ENCODE data around the gene DPP7. TPM values are rescaled to one million over a fixed set of nuclear protein-coding genes. Genes with fewer than 3 reads are reported as not detected.
A peak's percentile ranks its signal among the peaks of the same experiment; 100 is the strongest.

The DPP7 gene
- total RNA-seq (112 TPM), polyA plus RNA-seq (476 TPM)
- long read RNA-seq, donor 1 = 0 reads
- long read RNA-seq, donor 2 = 0 reads
- long read RNA-seq, donor 3, transcript DPP7-201 (13 exons, 1,590 nt) = major isoform, 15 of 24 reads
- long read RNA-seq, donor 3, partial matches to known transcripts = 0 of 24 reads
- long read RNA-seq, donor 3, other reads (novel, unspliced or antisense) = 7 of 24 reads
- long read RNA-seq, donor 4, transcript DPP7-201 (13 exons, 1,590 nt) = major isoform, 6 of 7 reads
- long read RNA-seq, donor 4, partial matches to known transcripts = 0 of 7 reads
- long read RNA-seq, donor 4, other reads (novel, unspliced or antisense) = 0 of 7 reads
- long read RNA-seq, donor 5, transcript DPP7-201 (13 exons, 1,590 nt) = major isoform, 16 of 22 reads
- long read RNA-seq, donor 5, partial matches to known transcripts = 0 of 22 reads
- long read RNA-seq, donor 5, other reads (novel, unspliced or antisense) = 0 of 22 reads
- long read RNA-seq, donor 6, transcript DPP7-201 (13 exons, 1,590 nt) = major isoform, 10 of 11 reads
- long read RNA-seq, donor 6, partial matches to known transcripts = 0 of 11 reads
- long read RNA-seq, donor 6, other reads (novel, unspliced or antisense) = 0 of 11 reads
- long read RNA-seq, donor 7, transcript DPP7-201 (13 exons, 1,590 nt) = major isoform, 6 of 12 reads
- long read RNA-seq, donor 7, partial matches to known transcripts = 5 of 12 reads
- long read RNA-seq, donor 7, other reads (novel, unspliced or antisense) = 0 of 12 reads
- long read RNA-seq, donor 8, partial matches to known transcripts = 0 of 5 reads
- long read RNA-seq, donor 8, other reads (novel, unspliced or antisense) = 0 of 5 reads
- long read RNA-seq, donor 9, transcript DPP7-201 (13 exons, 1,590 nt) = major isoform, 8 of 9 reads
- long read RNA-seq, donor 9, partial matches to known transcripts = 0 of 9 reads
- long read RNA-seq, donor 9, other reads (novel, unspliced or antisense) = 0 of 9 reads
- long read RNA-seq, donor 10, transcript DPP7-201 (13 exons, 1,590 nt) = major isoform, 6 of 8 reads
- long read RNA-seq, donor 10, partial matches to known transcripts = 0 of 8 reads
- long read RNA-seq, donor 10, other reads (novel, unspliced or antisense) = 0 of 8 reads

GRCh38 chr9:137114613-137115393, at the start of gene DPP7:
DPP7 (minus strand) TSS chr9:137114733; CDS start chr9:137114713, 20 bp downstream.
- peak within 1 kb of the TSS in 1 of 2 donors; percentile 42 for H3K27ac ChIP-seq (ENCODE audit: low read depth in 1 of 2, low read length in 1 of 2)
- peaks cover 2 to 33% of the 10 kb centered on the region in 2 donors for H3K27me3 ChIP-seq (ENCODE audit: control insufficient read depth in 2 of 2, insufficient read depth in 1 of 2, low read length in 1 of 2)
- no peaks in the 10 kb centered on the region for H3K9me3 ChIP-seq (ENCODE audit: control insufficient read depth in 2 of 2, insufficient read depth in 1 of 2, low read length in 1 of 2)
- peaks cover 3 to 11% of the 10 kb centered on the region in 2 donors for H3K4me1 ChIP-seq (ENCODE audit: control insufficient read depth in 2 of 2, insufficient read depth in 2 of 2, low read length in 2 of 2)
- 6% methylated on average over 70 of the region's 70 CpGs for WGBS
- H3K4me3 ChIP-seq (ENCODE audit: low read length in 2 of 2) = peak within 1 kb of the TSS; percentile 40 to 88
- peaks cover 9 to 31% of the 10 kb centered on the region in 2 donors for H3K36me3 ChIP-seq (ENCODE audit: control insufficient read depth in 2 of 2, insufficient read depth in 2 of 2, low read length in 1 of 2)
- DNase-seq (ENCODE audit: low read depth in 6 of 9, low spot score in 9 of 9) = peak in 6 of 9 donors; percentile 55 to 86 (median 76)

- no peak for DNase-seq (ENCODE audit: low read depth in 6 of 9, low spot score in 9 of 9)
- Histone ChIP-seq H3K27ac (ENCODE audit: low read depth in 1 of 2, low read length in 1 of 2) (no peak overlapping the region), H3K27me3 (ENCODE audit: control insufficient read depth in 2 of 2, insufficient read depth in 1 of 2, low read length in 1 of 2) (peaks cover 65 to 99% of the 10 kb centered on the region in 2 donors), H3K9me3 (ENCODE audit: control insufficient read depth in 2 of 2, insufficient read depth in 1 of 2, low read length in 1 of 2) (no peaks in the 10 kb centered on the region), H3K4me1 (ENCODE audit: control insufficient read depth in 2 of 2, insufficient read depth in 2 of 2, low read length in 2 of 2) (peaks cover 5 to 12% of the 10 kb centered on the region in 2 donors), H3K4me3 (ENCODE audit: low read length in 2 of 2) (no peak overlapping the region), H3K36me3 (ENCODE audit: control insufficient read depth in 2 of 2, insufficient read depth in 2 of 2, low read length in 1 of 2) (no peaks in the 10 kb centered on the region)
- 94% methylated on average over 22 of the region's 22 CpGs for WGBS
Observed at GRCh38 chr9:137163805-137164204, 49.3 kb upstream of the DPP7 start.

DNA sequence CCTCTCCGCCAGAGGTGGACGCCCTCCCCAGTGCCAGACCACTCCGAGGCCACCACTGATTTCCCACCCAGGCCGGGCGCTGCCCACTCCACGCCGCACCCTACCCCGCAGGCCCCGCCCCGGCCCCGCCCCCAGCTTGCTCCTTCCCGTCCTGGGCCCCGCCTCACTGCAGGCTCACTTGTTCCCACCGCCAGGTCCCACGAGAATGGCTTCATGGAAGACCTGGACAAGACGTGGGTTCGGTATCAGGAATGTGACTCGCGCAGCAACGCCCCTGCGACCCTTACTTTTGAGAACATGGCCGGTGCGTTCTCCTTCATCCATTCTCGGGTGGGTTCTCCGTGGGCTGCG, 48.8 kb upstream of the DPP7 start:
- no peaks in the 10 kb centered on the region for H3K9me3 ChIP-seq (ENCODE audit: control insufficient read depth in 2 of 2, insufficient read depth in 1 of 2, low read length in 1 of 2)
- H3K27me3 ChIP-seq (ENCODE audit: control insufficient read depth in 2 of 2, insufficient read depth in 1 of 2, low read length in 1 of 2) = peaks cover 60 to 99% of the 10 kb centered on the region in 2 donors
- 76% methylated on average over 26 of the region's 26 CpGs for WGBS
- peaks cover 2 to 12% of the 10 kb centered on the region in 2 donors for H3K4me1 ChIP-seq (ENCODE audit: control insufficient read depth in 2 of 2, insufficient read depth in 2 of 2, low read length in 2 of 2)
- no peak overlapping the region for H3K27ac ChIP-seq (ENCODE audit: low read depth in 1 of 2, low read length in 1 of 2)
- H3K4me3 ChIP-seq (ENCODE audit: low read length in 2 of 2) = no peak overlapping the region
- H3K36me3 ChIP-seq (ENCODE audit: control insufficient read depth in 2 of 2, insufficient read depth in 2 of 2, low read length in 1 of 2) = no peaks in the 10 kb centered on the region
- no peak for DNase-seq (ENCODE audit: low read depth in 6 of 9, low spot score in 9 of 9)

DNA sequence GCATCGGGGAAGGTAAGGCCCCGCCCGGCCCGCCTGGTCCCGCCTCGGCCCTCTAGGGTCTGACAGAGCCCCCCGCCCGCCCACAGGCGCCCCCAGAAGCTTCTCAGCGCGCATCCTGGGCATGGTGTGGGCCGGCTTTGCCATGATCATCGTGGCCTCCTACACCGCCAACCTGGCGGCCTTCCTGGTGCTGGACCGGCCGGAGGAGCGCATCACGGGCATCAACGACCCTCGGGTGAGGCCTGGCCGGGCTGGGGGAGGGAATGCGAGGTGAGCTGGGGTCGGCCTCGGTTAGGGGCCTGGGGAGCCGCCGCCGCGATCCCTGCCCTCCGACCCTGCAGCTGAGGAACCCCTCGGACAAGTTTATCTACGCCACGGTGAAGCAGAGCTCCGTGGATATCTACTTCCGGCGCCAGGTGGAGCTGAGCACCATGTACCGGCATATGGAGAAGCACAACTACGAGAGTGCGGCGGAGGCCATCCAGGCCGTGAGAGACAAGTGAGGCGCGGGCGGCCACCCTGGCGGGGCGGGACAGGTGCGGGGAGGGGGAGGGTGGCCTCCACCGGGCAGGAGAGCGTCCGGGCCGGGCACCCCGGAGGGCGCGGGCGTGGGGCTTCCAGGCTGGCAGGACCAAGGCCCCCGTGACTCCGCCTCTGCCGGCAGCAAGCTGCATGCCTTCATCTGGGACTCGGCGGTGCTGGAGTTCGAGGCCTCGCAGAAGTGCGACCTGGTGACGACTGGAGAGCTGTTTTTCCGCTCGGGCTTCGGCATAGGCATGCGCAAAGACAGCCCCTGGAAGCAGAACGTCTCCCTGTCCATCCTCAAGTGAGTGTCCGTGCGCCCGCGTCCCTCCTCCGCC, 48.2 kb upstream of the DPP7 start:
- no peaks in the 10 kb centered on the region for H3K9me3 ChIP-seq (ENCODE audit: control insufficient read depth in 2 of 2, insufficient read depth in 1 of 2, low read length in 1 of 2)
- WGBS = 60% methylated on average over 74 of the region's 74 CpGs
- peaks cover 0 to 10% of the 10 kb centered on the region in 2 donors for H3K4me1 ChIP-seq (ENCODE audit: control insufficient read depth in 2 of 2, insufficient read depth in 2 of 2, low read length in 2 of 2)
- H3K36me3 ChIP-seq (ENCODE audit: control insufficient read depth in 2 of 2, insufficient read depth in 2 of 2, low read length in 1 of 2) = no peaks in the 10 kb centered on the region
- no peak overlapping the region for H3K4me3 ChIP-seq (ENCODE audit: low read length in 2 of 2)
- H3K27me3 ChIP-seq (ENCODE audit: control insufficient read depth in 2 of 2, insufficient read depth in 1 of 2, low read length in 1 of 2) = peaks cover 54 to 99% of the 10 kb centered on the region in 2 donors
- DNase-seq (ENCODE audit: low read depth in 6 of 9, low spot score in 9 of 9) = peak in 1 of 9 donors; percentile 70
- no peak overlapping the region for H3K27ac ChIP-seq (ENCODE audit: low read depth in 1 of 2, low read length in 1 of 2)

GRCh38 chr9:137161558-137162486, 47.3 kb upstream of the DPP7 start:
- Histone ChIP-seq H3K9me3 (ENCODE audit: control insufficient read depth in 2 of 2, insufficient read depth in 1 of 2, low read length in 1 of 2) (no peaks in the 10 kb centered on the region), H3K27me3 (ENCODE audit: control insufficient read depth in 2 of 2, insufficient read depth in 1 of 2, low read length in 1 of 2) (peaks cover 48 to 99% of the 10 kb centered on the region in 2 donors), H3K4me3 (ENCODE audit: low read length in 2 of 2) (no peak overlapping the region), H3K36me3 (ENCODE audit: control insufficient read depth in 2 of 2, insufficient read depth in 2 of 2, low read length in 1 of 2) (no peaks in the 10 kb centered on the region), H3K4me1 (ENCODE audit: control insufficient read depth in 2 of 2, insufficient read depth in 2 of 2, low read length in 2 of 2) (peaks cover under 1 to 11% of the 10 kb centered on the region in 2 donors), H3K27ac (ENCODE audit: low read depth in 1 of 2, low read length in 1 of 2) (no peak overlapping the region)
- no peak for DNase-seq (ENCODE audit: low read depth in 6 of 9, low spot score in 9 of 9)
- 46% methylated on average over 69 of the region's 71 CpGs for WGBS

- no peak overlapping the region for H3K4me3 ChIP-seq (ENCODE audit: low read length in 2 of 2)
- peaks cover 3 to 13% of the 10 kb centered on the region in 2 donors for H3K4me1 ChIP-seq (ENCODE audit: control insufficient read depth in 2 of 2, insufficient read depth in 2 of 2, low read length in 2 of 2)
- H3K27me3 ChIP-seq (ENCODE audit: control insufficient read depth in 2 of 2, insufficient read depth in 1 of 2, low read length in 1 of 2) = peaks cover 48 to 99% of the 10 kb centered on the region in 2 donors
- H3K9me3 ChIP-seq (ENCODE audit: control insufficient read depth in 2 of 2, insufficient read depth in 1 of 2, low read length in 1 of 2) = no peaks in the 10 kb centered on the region
- H3K27ac ChIP-seq (ENCODE audit: low read depth in 1 of 2, low read length in 1 of 2) = no peak overlapping the region
- H3K36me3 ChIP-seq (ENCODE audit: control insufficient read depth in 2 of 2, insufficient read depth in 2 of 2, low read length in 1 of 2) = no peaks in the 10 kb centered on the region
- no peak for DNase-seq (ENCODE audit: low read depth in 6 of 9, low spot score in 9 of 9)
- WGBS = 55% methylated on average over 56 of the region's 56 CpGs
Observed at GRCh38 chr9:137160716-137161557, 46.4 kb upstream of the DPP7 start.

DNA sequence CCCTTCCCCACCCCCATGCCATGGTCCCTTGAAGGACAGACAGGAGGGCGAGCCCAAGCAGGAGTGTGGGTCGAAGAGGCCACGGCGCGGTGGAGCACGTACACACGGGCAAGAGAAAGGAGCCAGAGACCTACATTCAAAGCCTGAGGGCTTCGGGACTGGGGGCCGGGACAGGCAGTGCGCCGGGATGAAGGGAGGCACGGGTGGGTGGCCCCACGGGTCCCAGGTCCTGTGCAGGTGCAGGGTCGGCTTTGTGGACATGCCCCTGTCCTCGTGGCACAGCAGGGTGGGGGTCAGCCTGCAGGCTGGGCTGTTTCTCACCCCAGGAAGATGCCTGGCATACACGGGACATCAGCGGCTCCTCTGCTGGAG, 45.5 kb upstream of the DPP7 start:
- Histone ChIP-seq H3K36me3 (ENCODE audit: control insufficient read depth in 2 of 2, insufficient read depth in 2 of 2, low read length in 1 of 2) (no peaks in the 10 kb centered on the region), H3K27me3 (ENCODE audit: control insufficient read depth in 2 of 2, insufficient read depth in 1 of 2, low read length in 1 of 2) (peaks cover 48 to 99% of the 10 kb centered on the region in 2 donors), H3K27ac (ENCODE audit: low read depth in 1 of 2, low read length in 1 of 2) (no peak overlapping the region), H3K4me3 (ENCODE audit: low read length in 2 of 2) (no peak overlapping the region), H3K9me3 (ENCODE audit: control insufficient read depth in 2 of 2, insufficient read depth in 1 of 2, low read length in 1 of 2) (no peaks in the 10 kb centered on the region), H3K4me1 (ENCODE audit: control insufficient read depth in 2 of 2, insufficient read depth in 2 of 2, low read length in 2 of 2) (peaks cover 3 to 13% of the 10 kb centered on the region in 2 donors)
- no peak for DNase-seq (ENCODE audit: low read depth in 6 of 9, low spot score in 9 of 9)
- 85% methylated on average over 17 of the region's 17 CpGs for WGBS

Measured in thymus (tissue), 14 donors.